Effector memory CD4-positive, alpha-beta T cell (primary cell): Measurements from ENCODE around the gene AFF1.

Source experiments
- DNase-seq, 3 donors: peaks; one replicate each; pipeline ENCODE4 v3.0.0-alpha.2; 2020
- H3K27ac ChIP-seq: 2 replicates; pipeline ENCODE4 v1.7.0; 2013; ENCODE audit warnings: mild to moderate bottlenecking, low read length, moderate library complexity; ENCODE audit not compliant: insufficient read depth, poor library complexity, severe bottlenecking
- H3K27me3 ChIP-seq: replicated peaks from 2 replicates; pipeline ENCODE4 v1.7.0; 2013; ENCODE audit warnings: mild to moderate bottlenecking, low read length; ENCODE audit not compliant: insufficient read depth, control insufficient read depth, poor library complexity, severe bottlenecking
- H3K36me3 ChIP-seq: 2 replicates; pipeline ENCODE4 v1.7.0; 2013; ENCODE audit warnings: mild to moderate bottlenecking, low read length, moderate library complexity; ENCODE audit not compliant: control insufficient read depth, insufficient read depth
- H3K4me1 ChIP-seq: 2 replicates; pipeline ENCODE4 v1.7.0; 2013; ENCODE audit warnings: low read length, mild to moderate bottlenecking; ENCODE audit not compliant: control insufficient read depth, insufficient read depth, poor library complexity, severe bottlenecking
- H3K4me3 ChIP-seq: 2 replicates; pipeline ENCODE4 v1.7.0; 2013; ENCODE audit warnings: low read length, low read depth, mild to moderate bottlenecking; ENCODE audit not compliant: insufficient read depth, poor library complexity, severe bottlenecking
- H3K9me3 ChIP-seq: 2 replicates; pipeline ENCODE4 v1.7.0; 2013; ENCODE audit warnings: mild to moderate bottlenecking, low read length, moderate library complexity; ENCODE audit not compliant: control insufficient read depth

The AFF1 gene

GRCh38 chr4:87042986-87043820 is 108.4 kb downstream of the AFF1 start:
- H3K27ac ChIP-seq: no peak overlapping the region
- H3K36me3 ChIP-seq: peaks cover 10% of the 10 kb centered on the region
- no peak for DNase-seq
- no peaks in the 10 kb centered on the region for H3K27me3 ChIP-seq
- no peaks in the 10 kb centered on the region for H3K9me3 ChIP-seq
- H3K4me1 ChIP-seq: no peaks in the 10 kb centered on the region
- no peak overlapping the region for H3K4me3 ChIP-seq

- peaks cover 10% of the 10 kb centered on the region for H3K36me3 ChIP-seq
- no peaks in the 10 kb centered on the region for H3K9me3 ChIP-seq
- no peak overlapping the region for H3K27ac ChIP-seq
- no peak for DNase-seq
- H3K27me3 ChIP-seq: no peaks in the 10 kb centered on the region
- no peak overlapping the region for H3K4me3 ChIP-seq
- no peaks in the 10 kb centered on the region for H3K4me1 ChIP-seq
Observed at GRCh38 chr4:87044511-87045233, 109.9 kb downstream of the AFF1 start.

DNA sequence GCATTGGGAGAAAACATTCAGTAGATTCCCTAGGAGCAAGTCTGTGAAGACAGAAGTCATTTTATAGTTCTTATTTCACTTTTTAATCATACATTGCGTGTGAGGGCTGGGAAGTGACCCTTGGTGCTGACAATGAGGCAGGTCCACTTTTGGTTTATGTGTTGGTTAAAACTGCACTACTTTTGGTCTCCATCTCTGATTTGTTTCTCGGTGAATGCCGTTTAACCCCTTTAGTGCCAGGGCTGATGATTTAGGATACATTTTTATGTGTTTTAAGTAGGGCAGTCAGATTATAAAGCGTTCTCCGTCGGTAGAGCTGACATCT is 110.4 kb downstream of the AFF1 start:
- Histone ChIP-seq H3K36me3 (peaks cover 10% of the 10 kb centered on the region), H3K27ac (no peak overlapping the region), H3K4me3 (no peak overlapping the region), H3K27me3 (no peaks in the 10 kb centered on the region), H3K9me3 (no peaks in the 10 kb centered on the region), H3K4me1 (no peaks in the 10 kb centered on the region)
- DNase-seq: no peak

GRCh38 chr4:87045659-87046058 is 110.8 kb downstream of the AFF1 start:
- peaks cover 10% of the 10 kb centered on the region for H3K36me3 ChIP-seq
- DNase-seq: no peak
- H3K27ac ChIP-seq: no peak overlapping the region
- H3K9me3 ChIP-seq: no peaks in the 10 kb centered on the region
- no peaks in the 10 kb centered on the region for H3K4me1 ChIP-seq
- H3K27me3 ChIP-seq: no peaks in the 10 kb centered on the region
- no peak overlapping the region for H3K4me3 ChIP-seq

DNA sequence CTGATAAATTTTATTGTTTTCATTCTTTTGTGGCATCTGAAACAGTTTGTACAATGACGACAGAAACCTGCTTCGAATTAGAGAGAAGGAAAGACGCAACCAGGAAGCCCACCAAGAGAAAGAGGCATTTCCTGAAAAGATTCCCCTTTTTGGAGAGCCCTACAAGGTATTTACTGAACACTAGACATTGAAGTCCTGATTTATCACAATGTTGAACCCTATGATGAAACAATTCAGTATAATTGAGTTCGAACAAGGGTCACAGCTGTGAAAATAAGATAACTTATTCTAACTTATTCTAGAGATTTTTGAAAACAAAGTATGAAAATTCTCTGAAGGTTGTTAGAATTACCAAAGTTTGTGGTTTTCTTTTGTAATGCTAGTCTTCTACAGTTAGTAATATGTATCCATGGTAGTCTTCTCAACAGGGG is 111.3 kb downstream of the AFF1 start:
- no peak overlapping the region for H3K27ac ChIP-seq
- H3K4me3 ChIP-seq: no peak overlapping the region
- no peaks in the 10 kb centered on the region for H3K9me3 ChIP-seq
- H3K27me3 ChIP-seq: no peaks in the 10 kb centered on the region
- H3K36me3 ChIP-seq: peaks cover 10% of the 10 kb centered on the region
- no peaks in the 10 kb centered on the region for H3K4me1 ChIP-seq
- DNase-seq: no peak

GRCh38 chr4:87047281-87047798 is 112.5 kb downstream of the AFF1 start:
- no peaks in the 10 kb centered on the region for H3K27me3 ChIP-seq
- no peaks in the 10 kb centered on the region for H3K9me3 ChIP-seq
- no peak overlapping the region for H3K4me3 ChIP-seq
- H3K27ac ChIP-seq: no peak overlapping the region
- H3K36me3 ChIP-seq: peaks cover 15% of the 10 kb centered on the region
- no peaks in the 10 kb centered on the region for H3K4me1 ChIP-seq
- no peak for DNase-seq

GRCh38 chr4:87049508-87049907 is 114.7 kb downstream of the AFF1 start:
- no peaks in the 10 kb centered on the region for H3K27me3 ChIP-seq
- no peak for DNase-seq
- no peak overlapping the region for H3K27ac ChIP-seq
- peaks cover 15% of the 10 kb centered on the region for H3K36me3 ChIP-seq
- H3K4me3 ChIP-seq: no peak overlapping the region
- no peaks in the 10 kb centered on the region for H3K9me3 ChIP-seq
- H3K4me1 ChIP-seq: no peaks in the 10 kb centered on the region

GRCh38 chr4:87050596-87050995 is 115.8 kb downstream of the AFF1 start:
- DNase-seq: no peak
- Histone ChIP-seq H3K27ac (no peak overlapping the region), H3K4me1 (no peaks in the 10 kb centered on the region), H3K4me3 (no peak overlapping the region), H3K27me3 (no peaks in the 10 kb centered on the region), H3K9me3 (no peaks in the 10 kb centered on the region), H3K36me3 (peaks cover 15% of the 10 kb centered on the region)

- Histone ChIP-seq H3K9me3 (no peaks in the 10 kb centered on the region), H3K4me3 (no peak overlapping the region), H3K36me3 (peaks cover 15% of the 10 kb centered on the region), H3K4me1 (no peaks in the 10 kb centered on the region), H3K27me3 (no peaks in the 10 kb centered on the region), H3K27ac (no peak overlapping the region)
- no peak for DNase-seq
Observed at GRCh38 chr4:87051121-87051713, 116.4 kb downstream of the AFF1 start.

GRCh38 chr4:87052615-87053014 is 117.8 kb downstream of the AFF1 start:
- Histone ChIP-seq H3K27me3 (no peaks in the 10 kb centered on the region), H3K27ac (no peak overlapping the region), H3K36me3 (peaks cover 5% of the 10 kb centered on the region), H3K9me3 (no peaks in the 10 kb centered on the region), H3K4me1 (no peaks in the 10 kb centered on the region), H3K4me3 (no peak overlapping the region)
- DNase-seq: no peak
